GM23338 (cell line): ENCODE results near the gene AKR1D1. TPM values are rescaled to one million over a fixed set of nuclear protein-coding genes. Genes with fewer than 3 reads are reported as not detected.

ENCODE experiments used
- ATAC-seq: fragments of 200-7000 bp; cut with Tn5 transposase; 3 replicates; pipeline ENCODE4 v1.9.1; 2020
- DNase-seq: peaks from one replicate; pipeline ENCODE4 v3.0.0-alpha.2; 2015; ENCODE audit warnings: low spot score
- H2AFZ ChIP-seq: fragments of 200-600 bp; sonication (generic); 2 replicates; pipeline ENCODE4 v1.8.0; 2016; ENCODE audit warnings: antibody characterized with exemption, mild to moderate bottlenecking, moderate library complexity
- H3F3A ChIP-seq: fragments of 200-600 bp; sonication (generic); replicated peaks from 2 replicates; pipeline ENCODE4 v1.8.0; 2017; ENCODE audit warnings: antibody characterized with exemption, mixed run types, low read depth
- H3K27ac ChIP-seq: fragments of 200-600 bp; sonication (generic); 2 replicates; pipeline ENCODE4 v1.6.1; 2016; ENCODE audit warnings: low read depth
- H3K27me3 ChIP-seq: fragments of 200-600 bp; sonication (generic); 2 replicates; pipeline ENCODE4 v1.8.0; 2016; ENCODE audit warnings: mild to moderate bottlenecking, mixed run types, moderate library complexity; ENCODE audit not compliant: insufficient read depth
- H3K36me3 ChIP-seq: fragments of 200-600 bp; sonication (generic); 2 replicates; pipeline ENCODE4 v1.8.0; 2016; ENCODE audit warnings: mild to moderate bottlenecking; ENCODE audit not compliant: insufficient read depth
- H3K4me1 ChIP-seq: fragments of 200-600 bp; sonication (generic); 2 replicates; pipeline ENCODE4 v1.8.0; 2016; ENCODE audit warnings: mild to moderate bottlenecking, moderate library complexity; ENCODE audit not compliant: insufficient read depth
- H3K4me2 ChIP-seq: fragments of 200-600 bp; sonication (generic); 2 replicates; pipeline ENCODE4 v1.7.1; 2017; ENCODE audit warnings: mixed run types
- H3K4me3 ChIP-seq: fragments of 200-600 bp; sonication (generic); 2 replicates; pipeline ENCODE4 v1.6.1; 2016; ENCODE audit warnings: mixed run types
- H3K79me2 ChIP-seq: fragments of 200-600 bp; sonication (generic); replicated peaks from 2 replicates; pipeline ENCODE4 v1.8.0; 2017; ENCODE audit warnings: mild to moderate bottlenecking; ENCODE audit not compliant: insufficient read depth
- H3K9me2 ChIP-seq: fragments of 200-600 bp; sonication (generic); 2 replicates; pipeline ENCODE4 v1.8.0; 2017; ENCODE audit not compliant: insufficient read depth
- H4K20me1 ChIP-seq: fragments of 200-600 bp; sonication (generic); replicated peaks from 2 replicates; pipeline ENCODE4 v1.8.0; 2017; ENCODE audit warnings: mild to moderate bottlenecking; ENCODE audit not compliant: insufficient read depth
- H3K27ac Mint-ChIP-seq: 2 replicates; pipeline ENCODE4 v1.8.0; 2020; ENCODE audit warnings: inconsistent platforms, mild to moderate bottlenecking, moderate library complexity, mixed read lengths
- H3K27me3 Mint-ChIP-seq: 3 replicates; pipeline ENCODE4 v1.8.0; 2022; ENCODE audit warnings: low read depth, mild to moderate bottlenecking, moderate library complexity, mixed read lengths, inconsistent platforms; ENCODE audit not compliant: insufficient read depth, poor library complexity
- H3K36me3 Mint-ChIP-seq: 3 replicates; pipeline ENCODE4 v1.8.0; 2021; ENCODE audit warnings: low read depth, mild to moderate bottlenecking, inconsistent platforms, moderate library complexity, mixed read lengths
- H3K4me1 Mint-ChIP-seq: 3 replicates; pipeline ENCODE4 v1.8.0; 2020; ENCODE audit warnings: mild to moderate bottlenecking, inconsistent platforms, mixed read lengths
- H3K4me3 Mint-ChIP-seq: 3 replicates; pipeline ENCODE4 v1.8.0; 2021; ENCODE audit warnings: moderate library complexity, mild to moderate bottlenecking, inconsistent platforms, mixed read lengths
- H3K9me3 Mint-ChIP-seq: 3 replicates; pipeline ENCODE4 v1.8.0; 2020; ENCODE audit warnings: moderate library complexity, mild to moderate bottlenecking, inconsistent platforms, mixed read lengths
- CREB1 ChIP-seq: fragments of 250-450 bp; sonication (Bioruptor Pico); IDR thresholded peaks from 2 replicates; pipeline ENCODE4 v1.5.0; 2020; ENCODE audit warnings: low read depth, mild to moderate bottlenecking, moderate library complexity
- EZH2 ChIP-seq: fragments of 200-600 bp; sonication (generic); IDR thresholded peaks from one replicate; pipeline ENCODE4 v1.8.0; 2017; ENCODE audit warnings: antibody characterized with exemption, mild to moderate bottlenecking, low read depth; ENCODE audit not compliant: unreplicated experiment
- JUNB ChIP-seq: IDR thresholded peaks from one replicate; pipeline ENCODE4 v1.6.1; 2016; ENCODE audit warnings: antibody characterized with exemption; ENCODE audit not compliant: unreplicated experiment
- NANOG ChIP-seq: IDR thresholded peaks from 2 replicates; pipeline ENCODE4 v1.6.1; 2016; ENCODE audit warnings: antibody characterized with exemption, borderline replicate concordance
- POLR2AphosphoS5 ChIP-seq: IDR thresholded peaks from 2 replicates; pipeline ENCODE4 v1.6.1; 2016; ENCODE audit warnings: antibody characterized with exemption, low read depth
- REST ChIP-seq: IDR thresholded peaks from one replicate; pipeline ENCODE4 v1.6.1; 2018; ENCODE audit warnings: antibody characterized with exemption; ENCODE audit not compliant: unreplicated experiment
- STAT1 ChIP-seq: IDR thresholded peaks from one replicate; pipeline ENCODE4 v1.6.1; 2016; ENCODE audit warnings: antibody characterized with exemption; ENCODE audit not compliant: unreplicated experiment
- ZNF114 ChIP-seq: fragments of 250-450 bp; sonication (Bioruptor Pico); IDR thresholded peaks from 2 replicates; pipeline ENCODE4 v1.5.0; 2020; ENCODE audit warnings: mild to moderate bottlenecking, moderate library complexity
- ZNF331 ChIP-seq: fragments of 250-450 bp; sonication (Bioruptor Pico); IDR thresholded peaks from 2 replicates; pipeline ENCODE4 v1.5.0; 2020; ENCODE audit warnings: low read depth, mild to moderate bottlenecking, moderate library complexity
- polyA plus RNA-seq: library from polyadenylated mRNA; unstranded; fragments of >200 nt; fragmentation: Nextera tagmentation; extraction: Ambion mirVana; gene quantifications from 2 replicates; pipeline ENCODE4 v1.2.1, GENCODE V29; 2016
- total RNA-seq: library from RNA; depleted of rRNA; stranded (reverse); fragments of >200 nt; shearing (Covaris generic); gene quantifications from 2 replicates; pipeline ENCODE4 v1.2.3, GENCODE V29; 2014
- TF ChIP-seq, protein P1 (sequence below), 2 experiments: fragments of 200-600 bp in 1 of 2; sonication (generic) in 1 of 2; conservative IDR thresholded peaks; 2 replicates each; pipeline versions ENCODE4 v1.5.1 to v1.6.1; 2016 to 2017; ENCODE audit warnings: antibody characterized with exemption in 2 of 2, low read depth in 2 of 2, mild to moderate bottlenecking in 2 of 2, moderate library complexity in 1 of 2
- TF ChIP-seq, protein P2 (sequence below): IDR thresholded peaks from 2 replicates; pipeline ENCODE4 v1.6.1; 2016; ENCODE audit warnings: antibody characterized with exemption
- TF ChIP-seq, protein P3 (sequence below): fragments of 250-450 bp; sonication (Bioruptor Pico); IDR thresholded peaks from 2 replicates; pipeline ENCODE4 v1.5.0; 2020; ENCODE audit warnings: mild to moderate bottlenecking, moderate library complexity

AKR1D1 gene
- total and polyA plus RNA-seq, 2 experiments from 2014 or later: 0.14 TPM; not detected in 1

GRCh38 chr7:138137423-138138171 lies 61.3 kb downstream of the AKR1D1 start:
- H3F3A ChIP-seq: no peaks in the 10 kb centered on the region
- H2AFZ ChIP-seq: no peak overlapping the region
- no peaks in the 10 kb centered on the region for H3K27me3 ChIP-seq
- no peak for TF ChIP-seq REST
- no peak for TF ChIP-seq ZNF114 (CRISPR knock-in tag)
- no peak for TF ChIP-seq CREB1 (CRISPR knock-in tag)
- TF ChIP-seq ZNF331 (CRISPR knock-in tag): no peak
- TF ChIP-seq, protein P1, sequence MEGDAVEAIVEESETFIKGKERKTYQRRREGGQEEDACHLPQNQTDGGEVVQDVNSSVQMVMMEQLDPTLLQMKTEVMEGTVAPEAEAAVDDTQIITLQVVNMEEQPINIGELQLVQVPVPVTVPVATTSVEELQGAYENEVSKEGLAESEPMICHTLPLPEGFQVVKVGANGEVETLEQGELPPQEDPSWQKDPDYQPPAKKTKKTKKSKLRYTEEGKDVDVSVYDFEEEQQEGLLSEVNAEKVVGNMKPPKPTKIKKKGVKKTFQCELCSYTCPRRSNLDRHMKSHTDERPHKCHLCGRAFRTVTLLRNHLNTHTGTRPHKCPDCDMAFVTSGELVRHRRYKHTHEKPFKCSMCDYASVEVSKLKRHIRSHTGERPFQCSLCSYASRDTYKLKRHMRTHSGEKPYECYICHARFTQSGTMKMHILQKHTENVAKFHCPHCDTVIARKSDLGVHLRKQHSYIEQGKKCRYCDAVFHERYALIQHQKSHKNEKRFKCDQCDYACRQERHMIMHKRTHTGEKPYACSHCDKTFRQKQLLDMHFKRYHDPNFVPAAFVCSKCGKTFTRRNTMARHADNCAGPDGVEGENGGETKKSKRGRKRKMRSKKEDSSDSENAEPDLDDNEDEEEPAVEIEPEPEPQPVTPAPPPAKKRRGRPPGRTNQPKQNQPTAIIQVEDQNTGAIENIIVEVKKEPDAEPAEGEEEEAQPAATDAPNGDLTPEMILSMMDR (conservative IDR thresholded peaks at IDR 0.05; ENCODE audit: low read depth in 2 of 2): no peak
- no peak for TF ChIP-seq POLR2AphosphoS5
- TF ChIP-seq, protein P2, sequence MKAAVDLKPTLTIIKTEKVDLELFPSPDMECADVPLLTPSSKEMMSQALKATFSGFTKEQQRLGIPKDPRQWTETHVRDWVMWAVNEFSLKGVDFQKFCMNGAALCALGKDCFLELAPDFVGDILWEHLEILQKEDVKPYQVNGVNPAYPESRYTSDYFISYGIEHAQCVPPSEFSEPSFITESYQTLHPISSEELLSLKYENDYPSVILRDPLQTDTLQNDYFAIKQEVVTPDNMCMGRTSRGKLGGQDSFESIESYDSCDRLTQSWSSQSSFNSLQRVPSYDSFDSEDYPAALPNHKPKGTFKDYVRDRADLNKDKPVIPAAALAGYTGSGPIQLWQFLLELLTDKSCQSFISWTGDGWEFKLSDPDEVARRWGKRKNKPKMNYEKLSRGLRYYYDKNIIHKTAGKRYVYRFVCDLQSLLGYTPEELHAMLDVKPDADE: no peak
- no peak for TF ChIP-seq EZH2
- TF ChIP-seq, protein P3, sequence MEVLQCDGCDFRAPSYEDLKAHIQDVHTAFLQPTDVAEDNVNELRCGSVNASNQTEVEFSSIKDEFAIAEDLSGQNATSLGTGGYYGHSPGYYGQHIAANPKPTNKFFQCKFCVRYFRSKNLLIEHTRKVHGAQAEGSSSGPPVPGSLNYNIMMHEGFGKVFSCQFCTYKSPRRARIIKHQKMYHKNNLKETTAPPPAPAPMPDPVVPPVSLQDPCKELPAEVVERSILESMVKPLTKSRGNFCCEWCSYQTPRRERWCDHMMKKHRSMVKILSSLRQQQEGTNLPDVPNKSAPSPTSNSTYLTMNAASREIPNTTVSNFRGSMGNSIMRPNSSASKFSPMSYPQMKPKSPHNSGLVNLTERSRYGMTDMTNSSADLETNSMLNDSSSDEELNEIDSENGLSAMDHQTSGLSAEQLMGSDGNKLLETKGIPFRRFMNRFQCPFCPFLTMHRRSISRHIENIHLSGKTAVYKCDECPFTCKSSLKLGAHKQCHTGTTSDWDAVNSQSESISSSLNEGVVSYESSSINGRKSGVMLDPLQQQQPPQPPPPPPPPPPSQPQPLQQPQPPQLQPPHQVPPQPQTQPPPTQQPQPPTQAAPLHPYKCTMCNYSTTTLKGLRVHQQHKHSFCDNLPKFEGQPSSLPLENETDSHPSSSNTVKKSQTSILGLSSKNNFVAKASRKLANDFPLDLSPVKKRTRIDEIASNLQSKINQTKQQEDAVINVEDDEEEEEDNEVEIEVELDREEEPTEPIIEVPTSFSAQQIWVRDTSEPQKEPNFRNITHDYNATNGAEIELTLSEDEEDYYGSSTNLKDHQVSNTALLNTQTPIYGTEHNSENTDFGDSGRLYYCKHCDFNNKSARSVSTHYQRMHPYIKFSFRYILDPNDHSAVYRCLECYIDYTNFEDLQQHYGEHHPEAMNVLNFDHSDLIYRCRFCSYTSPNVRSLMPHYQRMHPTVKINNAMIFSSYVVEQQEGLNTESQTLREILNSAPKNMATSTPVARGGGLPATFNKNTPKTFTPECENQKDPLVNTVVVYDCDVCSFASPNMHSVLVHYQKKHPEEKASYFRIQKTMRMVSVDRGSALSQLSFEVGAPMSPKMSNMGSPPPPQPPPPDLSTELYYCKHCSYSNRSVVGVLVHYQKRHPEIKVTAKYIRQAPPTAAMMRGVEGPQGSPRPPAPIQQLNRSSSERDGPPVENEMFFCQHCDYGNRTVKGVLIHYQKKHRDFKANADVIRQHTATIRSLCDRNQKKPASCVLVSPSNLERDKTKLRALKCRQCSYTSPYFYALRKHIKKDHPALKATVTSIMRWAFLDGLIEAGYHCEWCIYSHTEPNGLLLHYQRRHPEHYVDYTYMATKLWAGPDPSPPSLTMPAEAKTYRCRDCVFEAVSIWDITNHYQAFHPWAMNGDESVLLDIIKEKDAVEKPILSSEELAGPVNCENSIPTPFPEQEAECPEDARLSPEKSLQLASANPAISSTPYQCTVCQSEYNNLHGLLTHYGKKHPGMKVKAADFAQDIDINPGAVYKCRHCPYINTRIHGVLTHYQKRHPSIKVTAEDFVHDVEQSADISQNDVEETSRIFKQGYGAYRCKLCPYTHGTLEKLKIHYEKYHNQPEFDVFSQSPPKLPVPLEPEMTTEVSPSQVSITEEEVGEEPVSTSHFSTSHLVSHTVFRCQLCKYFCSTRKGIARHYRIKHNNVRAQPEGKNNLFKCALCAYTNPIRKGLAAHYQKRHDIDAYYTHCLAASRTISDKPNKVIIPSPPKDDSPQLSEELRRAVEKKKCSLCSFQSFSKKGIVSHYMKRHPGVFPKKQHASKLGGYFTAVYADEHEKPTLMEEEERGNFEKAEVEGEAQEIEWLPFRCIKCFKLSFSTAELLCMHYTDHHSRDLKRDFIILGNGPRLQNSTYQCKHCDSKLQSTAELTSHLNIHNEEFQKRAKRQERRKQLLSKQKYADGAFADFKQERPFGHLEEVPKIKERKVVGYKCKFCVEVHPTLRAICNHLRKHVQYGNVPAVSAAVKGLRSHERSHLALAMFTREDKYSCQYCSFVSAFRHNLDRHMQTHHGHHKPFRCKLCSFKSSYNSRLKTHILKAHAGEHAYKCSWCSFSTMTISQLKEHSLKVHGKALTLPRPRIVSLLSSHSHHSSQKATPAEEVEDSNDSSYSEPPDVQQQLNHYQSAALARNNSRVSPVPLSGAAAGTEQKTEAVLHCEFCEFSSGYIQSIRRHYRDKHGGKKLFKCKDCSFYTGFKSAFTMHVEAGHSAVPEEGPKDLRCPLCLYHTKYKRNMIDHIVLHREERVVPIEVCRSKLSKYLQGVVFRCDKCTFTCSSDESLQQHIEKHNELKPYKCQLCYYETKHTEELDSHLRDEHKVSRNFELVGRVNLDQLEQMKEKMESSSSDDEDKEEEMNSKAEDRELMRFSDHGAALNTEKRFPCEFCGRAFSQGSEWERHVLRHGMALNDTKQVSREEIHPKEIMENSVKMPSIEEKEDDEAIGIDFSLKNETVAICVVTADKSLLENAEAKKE (CRISPR knock-in tag): no peak
- no peak for TF ChIP-seq NANOG
- TF ChIP-seq JUNB: no peak
- TF ChIP-seq STAT1: no peak
- Mint-ChIP-seq H3K36me3 (peaks cover 20% of the 10 kb centered on the region; the same call in 2 of the 3 replicates), H3K27me3 (peaks cover 4% of the 10 kb centered on the region), H3K4me1 (peaks cover 5% of the 10 kb centered on the region; the same call in 1 of the 3 replicates), H3K4me3 (no peak overlapping the region), H3K9me3 (peaks cover 23% of the 10 kb centered on the region; the same call in 2 of the 3 replicates), H3K27ac (no peak overlapping the region)
- H3K36me3 ChIP-seq: no peaks in the 10 kb centered on the region; the same call in 1 of the 2 replicates
- no peak overlapping the region for H3K4me3 ChIP-seq
- H3K4me2 ChIP-seq: no peak overlapping the region
- no peak overlapping the region for H3K27ac ChIP-seq
- H3K79me2 ChIP-seq: no peaks in the 10 kb centered on the region
- no peaks in the 10 kb centered on the region for H3K4me1 ChIP-seq
- ATAC-seq (no peak), DNase-seq (no peak)
- H3K9me2 ChIP-seq: peaks cover 13% of the 10 kb centered on the region
- H4K20me1 ChIP-seq: no peaks in the 10 kb centered on the region
